Measurements from ENCODE around the gene GIGYF2.

- TF ChIP-seq CTCF (IDR thresholded peaks at IDR 0.05; ENCODE audit: insufficient read depth, low read length) (no peak), GABPA (IDR thresholded peaks at IDR 0.05; ENCODE audit: low read depth) (no peak), REST (IDR thresholded peaks at IDR 0.05; ENCODE audit: insufficient replicate concordance, low read depth) (no peak)
Observed at GRCh38 chr2:232721882-232722281, 24.8 kb downstream of the GIGYF2 start.
